ENCODE results near the gene PPT1.

Gene PPT1

DNA sequence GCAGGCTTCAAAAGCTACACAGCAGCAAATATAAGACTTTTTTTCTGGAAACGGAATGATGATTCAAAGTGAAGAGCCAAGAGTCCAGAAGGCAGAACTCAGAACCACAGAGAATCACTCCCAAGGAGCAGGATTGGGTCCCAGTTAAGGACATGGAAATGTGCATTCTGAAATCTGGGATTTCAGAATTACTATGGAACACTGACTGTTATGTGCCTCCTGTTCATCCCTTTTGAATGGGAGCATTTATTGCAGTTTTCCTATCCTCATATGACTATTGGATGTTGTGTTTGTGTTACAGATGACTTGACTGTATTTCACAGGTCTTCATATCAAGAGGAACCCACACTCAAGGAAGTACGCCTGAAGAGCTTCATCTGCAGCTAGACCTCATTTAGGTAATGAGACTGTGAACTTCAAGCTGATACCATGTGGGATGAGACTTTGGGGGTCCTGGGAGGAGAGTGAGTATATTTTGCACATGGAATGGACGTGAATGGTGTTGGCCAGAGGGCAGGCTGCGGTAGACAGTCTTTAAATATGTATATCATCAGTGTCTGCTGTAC, 73.6 kb downstream of the PPT1 start:
- no peak for DNase-seq

Measured in right forelimb (tissue), 1 donor.